ENCODE measurements around the gene COL4A2.

The COL4A2 gene

GRCh38 chr13:110323172-110323891 is 16.2 kb downstream of the COL4A2 start:
- DNase-seq: peak; percentile 79

DNA sequence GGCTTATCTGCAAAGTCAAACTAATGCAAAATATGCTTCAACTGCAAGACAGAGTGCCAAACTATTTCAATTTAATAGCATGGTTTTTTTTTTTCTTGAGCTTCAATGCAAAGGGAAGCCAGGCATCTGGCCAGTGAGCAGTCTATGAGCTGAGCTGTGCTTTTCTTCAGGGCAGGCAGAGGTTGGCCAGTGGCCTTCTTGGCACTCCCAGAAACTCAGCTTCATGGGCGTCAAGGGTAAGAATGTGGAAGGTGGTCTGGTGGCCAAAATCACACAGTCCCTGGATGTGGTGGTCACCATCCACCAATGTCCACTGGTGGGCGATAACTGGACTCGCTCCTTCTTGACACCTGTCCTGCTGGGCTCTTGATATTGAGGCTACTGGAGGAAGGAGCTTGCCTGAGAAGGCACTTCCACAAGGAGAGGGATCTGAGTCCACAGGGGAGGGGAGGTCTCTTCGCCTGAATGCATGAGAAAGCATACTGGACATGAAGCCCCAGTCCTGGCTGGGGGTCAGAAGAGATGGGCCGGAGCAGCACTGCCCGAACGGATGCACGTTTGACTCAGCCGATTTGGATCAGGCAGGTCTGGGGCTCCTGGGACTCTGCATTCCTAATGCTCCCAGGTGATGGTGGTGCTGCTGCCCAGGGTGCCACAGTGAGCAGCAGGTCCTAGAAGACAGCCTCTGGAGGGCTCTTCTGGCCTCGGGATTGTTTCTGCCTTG is 17.1 kb downstream of the COL4A2 start:
- DNase-seq: no peak

- DNase-seq: no peak
These were observed 19.3 kb downstream of the COL4A2 start for GRCh38 chr13:110326263-110326904.

DNA sequence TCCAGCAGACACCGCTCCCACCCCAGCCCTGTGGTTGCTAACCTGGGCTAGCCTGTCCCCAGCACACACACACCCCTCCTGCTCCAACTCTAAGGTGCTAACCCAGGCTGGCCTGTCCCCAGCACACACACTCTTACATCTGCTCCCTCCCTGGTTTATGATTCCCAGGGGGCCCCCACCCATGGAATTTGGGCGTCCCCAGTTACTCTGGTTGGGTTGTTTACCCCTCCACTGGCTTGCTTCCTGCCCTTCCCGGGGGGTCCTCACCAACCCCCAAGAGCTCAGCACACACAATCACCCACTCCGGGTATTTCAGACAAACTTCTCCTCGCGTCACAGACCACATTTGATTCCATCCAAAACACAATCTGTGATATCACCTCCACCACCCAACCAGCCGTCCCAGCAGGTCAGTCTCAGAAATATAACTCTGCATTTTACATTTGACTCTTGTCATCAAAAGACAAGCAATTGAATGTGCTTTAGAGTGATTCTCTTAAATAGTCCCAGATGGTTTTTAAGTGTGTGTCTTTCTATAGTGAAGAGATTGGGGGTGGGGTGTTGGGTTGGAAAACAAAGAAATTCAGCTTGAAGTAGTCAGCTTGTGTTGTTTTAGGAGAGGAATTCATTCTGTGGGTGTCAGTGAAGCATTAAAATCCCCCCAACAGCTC is 20.1 kb downstream of the COL4A2 start:
- peak; percentile 93 for DNase-seq

GRCh38 chr13:110328573-110328972 is 21.5 kb downstream of the COL4A2 start:
- no peak for DNase-seq

DNA sequence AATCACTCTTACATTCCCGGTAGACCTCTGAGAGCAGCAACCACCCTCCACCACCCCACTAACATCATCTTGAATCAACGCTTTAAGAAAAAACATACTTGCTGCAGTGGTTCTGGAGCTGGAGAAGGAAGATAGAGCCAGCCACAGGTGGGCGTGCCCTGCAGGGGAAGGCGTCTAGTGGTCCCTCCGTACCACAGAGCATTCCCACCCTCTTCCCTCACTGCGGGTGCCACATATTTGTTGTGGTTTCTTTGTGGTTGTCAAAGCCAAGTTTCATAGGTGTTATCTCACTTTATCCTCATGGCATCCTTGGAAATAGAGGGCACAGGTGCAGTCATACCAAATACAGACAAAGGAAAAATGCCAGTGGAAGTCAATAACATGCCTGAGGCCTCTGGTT is 22.2 kb downstream of the COL4A2 start:
- DNase-seq: no peak

DNA sequence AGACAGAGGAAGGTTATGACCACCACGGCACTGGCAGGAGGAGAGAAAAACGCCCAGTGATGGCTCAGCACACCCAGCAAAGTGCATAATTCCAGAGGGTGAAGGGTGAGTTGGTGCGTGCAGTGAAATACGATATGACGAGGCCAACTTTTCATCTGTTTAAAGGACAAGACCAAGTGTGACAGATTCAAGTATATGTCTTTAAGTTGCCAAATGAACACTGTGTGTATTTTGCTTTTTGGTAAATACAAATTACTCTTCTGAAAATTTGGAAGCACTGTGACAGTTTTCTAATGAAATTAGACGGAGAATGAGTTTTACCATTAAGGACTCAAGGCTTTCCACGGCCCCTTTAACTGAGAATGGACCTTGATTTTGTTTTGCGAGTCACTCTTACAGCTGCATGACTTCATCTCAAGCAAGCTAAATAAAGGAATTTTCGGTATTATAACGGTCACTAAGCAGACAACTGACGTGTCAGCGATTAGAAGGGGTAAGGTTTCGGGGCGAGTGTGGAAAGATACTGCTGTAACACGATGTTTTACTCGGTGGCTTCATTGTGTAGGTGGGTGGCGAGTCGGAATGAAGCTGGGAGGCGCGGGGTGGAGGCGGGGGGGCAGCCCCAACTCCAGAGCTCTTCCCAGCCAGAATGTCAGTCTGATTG is 22.8 kb downstream of the COL4A2 start:
- peak; percentile 59 for DNase-seq

DNA sequence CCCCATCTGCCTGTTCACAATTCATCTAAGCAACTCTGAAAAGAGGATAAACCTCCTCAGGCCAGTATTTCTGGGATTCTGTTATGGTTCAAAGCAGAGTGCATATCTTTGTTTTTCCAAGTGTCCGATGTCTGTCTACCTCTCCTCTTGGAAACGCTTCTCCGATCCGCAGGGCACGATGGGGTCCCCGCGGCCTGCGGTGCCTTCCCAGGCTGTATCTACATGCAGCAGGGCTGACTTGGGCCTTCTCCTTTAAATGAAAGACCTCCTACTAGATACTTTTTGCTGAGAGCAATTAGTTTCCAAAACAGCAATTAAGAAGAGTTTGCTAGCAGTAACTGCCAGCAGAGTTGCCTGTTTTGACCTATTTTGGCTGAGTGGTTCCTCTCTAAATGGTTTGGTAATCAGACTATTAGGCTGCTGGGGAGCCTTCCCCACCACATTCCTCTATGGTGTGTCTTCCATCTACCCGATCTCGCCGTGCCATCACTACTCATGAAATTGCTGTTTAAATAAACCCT is 23.5 kb downstream of the COL4A2 start:
- peak; percentile 84 for DNase-seq

DNA sequence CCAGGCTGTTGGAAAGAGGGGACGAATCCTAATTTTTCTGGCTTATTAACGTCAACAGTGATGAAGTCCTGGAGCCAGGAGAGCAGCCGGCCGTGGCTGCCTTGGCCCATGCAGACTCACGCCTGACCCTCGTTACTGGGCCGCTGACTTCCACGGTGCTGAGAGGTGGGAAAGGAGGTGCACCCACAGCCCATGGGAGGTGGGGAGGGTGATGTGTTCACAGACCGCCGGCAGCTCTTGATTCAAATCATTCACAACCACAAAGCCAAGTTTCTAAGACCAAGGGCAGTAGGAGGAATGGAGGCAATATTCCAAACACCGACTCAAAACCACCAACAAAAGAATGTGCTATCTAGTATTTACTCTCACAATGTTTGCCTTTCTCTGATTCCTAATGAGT is 24.3 kb downstream of the COL4A2 start:
- peak; percentile 61 for DNase-seq

- DNase-seq: no peak
These were observed 25.7 kb downstream of the COL4A2 start for GRCh38 chr13:110332750-110333149.

GRCh38 chr13:110333837-110334236 is 26.8 kb downstream of the COL4A2 start:
- DNase-seq: no peak

DNA sequence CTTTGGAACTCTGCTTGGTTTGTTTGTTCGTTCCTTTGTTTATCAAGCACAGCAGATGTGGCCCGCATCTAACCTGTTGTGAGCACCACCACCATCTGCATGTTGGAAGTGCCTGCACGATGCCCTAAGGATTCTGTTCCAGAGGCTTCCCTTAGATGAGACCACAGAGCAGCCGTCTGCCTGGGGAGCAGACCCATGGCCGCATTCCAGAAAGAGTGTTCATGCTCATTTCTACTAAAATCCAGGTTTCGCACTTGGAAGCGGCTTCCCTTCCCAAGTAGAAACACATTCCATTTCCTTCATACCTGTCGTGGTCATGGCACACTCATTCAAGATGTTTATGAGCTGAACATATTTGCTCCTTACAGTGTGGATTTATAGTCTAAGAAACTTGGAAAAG is 27.2 kb downstream of the COL4A2 start:
- peak; percentile 94 for DNase-seq

- DNase-seq: peak; percentile 58
These were observed 27.9 kb downstream of the COL4A2 start for GRCh38 chr13:110334841-110335490.

- no peak for DNase-seq
These were observed 29.0 kb downstream of the COL4A2 start for GRCh38 chr13:110336108-110336507.

DNA sequence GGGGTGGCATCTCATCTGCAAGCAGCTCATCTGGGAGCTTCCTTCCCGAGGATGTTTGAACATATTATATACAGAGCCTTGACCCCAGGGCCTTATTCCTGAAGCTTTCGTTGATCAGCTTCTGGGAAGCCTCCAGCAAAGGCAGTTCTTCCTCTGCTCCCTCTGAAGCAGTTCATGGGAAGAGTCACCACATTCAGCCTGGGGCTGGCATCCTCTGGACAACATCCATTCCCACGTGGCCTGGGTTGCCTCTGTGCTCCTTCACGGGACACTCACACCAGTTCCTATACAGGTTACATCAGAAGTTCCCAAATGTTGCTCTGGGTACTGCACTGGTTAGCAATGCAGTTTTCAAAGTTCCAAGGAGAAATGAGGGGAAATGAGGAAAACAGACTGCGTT is 29.6 kb downstream of the COL4A2 start:
- DNase-seq: no peak

GRCh38 chr13:110337247-110337646 is 30.2 kb downstream of the COL4A2 start:
- DNase-seq: no peak

GRCh38 chr13:110338441-110339101 is 31.5 kb downstream of the COL4A2 start:
- DNase-seq: peak; percentile 38

- no peak for DNase-seq
These were observed 32.2 kb downstream of the COL4A2 start for GRCh38 chr13:110339263-110339662.

DNA sequence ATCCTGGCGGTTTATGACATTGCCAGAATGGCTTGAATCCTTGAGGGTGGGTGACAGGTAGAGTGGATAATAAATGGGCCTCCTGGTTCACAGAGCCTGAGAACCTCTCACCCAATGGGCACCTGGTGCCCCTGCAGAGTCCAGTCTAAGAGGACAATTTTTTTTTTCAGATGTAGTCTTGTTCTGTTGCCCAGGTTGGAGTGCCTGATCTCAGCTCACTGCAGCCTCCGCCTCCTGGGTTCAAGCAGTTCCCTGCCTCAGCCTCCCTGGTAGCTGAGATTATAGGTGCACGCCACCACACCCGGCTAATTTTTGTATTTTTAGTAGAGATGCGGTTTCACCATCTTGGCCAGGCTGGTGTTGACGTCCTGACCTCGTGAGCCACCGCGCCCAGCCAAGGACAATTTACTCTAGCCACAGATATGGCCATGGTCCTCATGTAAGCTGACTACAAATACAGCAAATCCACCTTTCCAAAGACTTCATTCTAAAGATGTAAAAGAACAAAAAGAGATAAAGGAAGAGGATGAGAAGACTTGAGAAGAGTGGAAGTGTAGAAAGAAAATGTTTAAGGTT is 33.0 kb downstream of the COL4A2 start:
- no peak for DNase-seq

GRCh38 chr13:110340812-110341444 is 33.8 kb downstream of the COL4A2 start:
- peak; percentile 81 for DNase-seq
